Measurements from ENCODE around the gene EIF5AL1. TPM values are rescaled to one million over a fixed set of nuclear protein-coding genes. Genes with fewer than 3 reads are reported as not detected.
"Not testable (repeated sequence)": the region's sequence is repeated elsewhere in the genome, so short reads cannot be mapped to it uniquely, and the experiment has no call there.

The EIF5AL1 gene
- 1 to 10 TPM; 2.6 to 3.5 TPM for total RNA-seq

GRCh38 chr10:79511891-79512583 is at the start of gene EIF5AL1:
Gene EIF5AL1 (plus strand): TSS chr10:79512533. CDS start chr10:79512650, 117 bp downstream.
- H3K9me3 Mint-ChIP-seq; H3K4me3 Mint-ChIP-seq; intact Hi-C loops (cut with micrococcal nuclease); H3K4me1 Mint-ChIP-seq (ENCODE audit: low read depth); H3K27me3 Mint-ChIP-seq (ENCODE audit: low read depth); CTCF ChIA-PET; DNase-seq; H3K36me3 Mint-ChIP-seq (ENCODE audit: low read depth); H3K27ac Mint-ChIP-seq: not testable (repeated sequence)

DNA sequence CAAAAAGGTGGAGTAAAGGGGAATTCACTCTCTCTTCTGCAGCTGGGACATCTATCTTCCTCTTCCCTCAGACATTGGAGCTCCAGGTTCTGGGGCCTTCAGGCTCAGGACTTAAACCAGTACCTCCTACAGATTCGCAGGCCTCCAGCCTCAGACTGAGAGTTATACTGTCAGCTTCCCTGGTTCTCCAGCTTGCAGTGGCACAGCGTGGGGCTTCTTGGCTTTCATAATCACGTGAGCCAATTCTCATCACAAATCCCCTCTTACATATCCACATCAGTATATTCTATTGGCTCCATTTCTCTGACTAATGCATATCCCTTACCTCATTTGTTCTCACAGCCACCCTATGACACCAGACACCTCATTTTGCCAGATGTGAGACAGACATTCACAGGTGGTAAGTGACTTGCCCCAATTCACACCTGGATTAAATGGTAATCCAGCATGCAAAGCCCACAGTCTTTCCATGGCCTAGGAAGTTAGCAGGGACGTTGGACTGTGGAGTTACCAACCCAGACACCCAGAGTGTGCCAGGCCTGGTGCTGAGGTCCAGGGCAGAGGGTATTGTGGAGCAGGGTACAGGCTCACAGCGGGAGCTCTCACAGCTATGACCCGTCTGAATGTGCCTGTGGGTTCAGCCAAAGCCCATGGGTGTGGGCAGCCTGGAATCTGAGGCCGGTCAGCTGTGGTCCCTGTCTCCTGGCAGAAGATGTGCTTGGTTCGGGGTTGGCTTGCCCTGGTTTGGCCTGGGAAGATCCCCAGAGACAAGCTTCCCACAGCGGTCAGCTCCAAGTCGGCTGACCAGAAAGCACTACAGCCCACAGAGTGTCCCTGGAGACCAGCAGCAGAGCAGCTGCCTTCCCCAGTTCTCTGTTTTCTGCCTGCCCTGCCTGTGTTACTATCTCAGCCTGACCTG is 48.5 kb upstream of the EIF5AL1 start:
- no peaks in the 10 kb centered on the region for H3K36me3 Mint-ChIP-seq (ENCODE audit: low read depth)
- H3K4me1 Mint-ChIP-seq (ENCODE audit: low read depth): no peaks in the 10 kb centered on the region
- H3K4me3 Mint-ChIP-seq: no peak overlapping the region
- peaks cover 2% of the 10 kb centered on the region for H3K27me3 Mint-ChIP-seq (ENCODE audit: low read depth)
- H3K9me3 Mint-ChIP-seq: no peaks in the 10 kb centered on the region
- no peak overlapping the region for H3K27ac Mint-ChIP-seq
- no peak for DNase-seq
- CTCF ChIA-PET: interaction anchor here (5.3 kb wide), 1 partner anchor 90 kb away, joined by 35 read pairs; no protein-coding TSS in a partner anchor
- intact Hi-C loops (cut with micrococcal nuclease): loop anchor here (10.0 kb wide), 1 partner anchor 249 kb away; no protein-coding TSS in a partner anchor

DNA sequence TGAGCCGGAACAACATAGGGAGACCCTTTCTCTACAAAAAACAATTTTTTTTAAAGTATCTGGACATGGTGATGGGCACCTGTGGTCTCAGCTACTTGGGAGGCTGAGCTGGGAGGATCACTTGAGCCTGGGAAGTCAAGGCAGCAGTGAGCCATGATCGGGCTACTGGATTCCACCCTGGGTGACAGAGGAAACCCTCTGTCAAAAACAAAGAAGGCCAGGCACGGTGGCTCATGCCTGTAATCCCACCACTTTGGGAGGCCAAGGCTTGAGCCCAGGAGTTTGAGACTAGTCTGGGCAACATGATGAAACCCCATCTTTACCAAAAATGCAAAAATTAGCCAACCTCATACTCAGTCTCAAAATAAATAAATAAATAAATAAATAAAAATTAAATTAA is 47.0 kb upstream of the EIF5AL1 start:
- Mint-ChIP-seq H3K4me1 (ENCODE audit: low read depth) (no peaks in the 10 kb centered on the region), H3K36me3 (ENCODE audit: low read depth) (no peaks in the 10 kb centered on the region), H3K4me3 (no peak overlapping the region), H3K9me3 (no peaks in the 10 kb centered on the region), H3K27me3 (ENCODE audit: low read depth) (peaks cover 2% of the 10 kb centered on the region), H3K27ac (no peak overlapping the region)
- CTCF ChIA-PET: no interaction called here
- DNase-seq: no peak
- intact Hi-C loops (cut with micrococcal nuclease): loop anchor here (10.0 kb wide), 1 partner anchor 251 kb away; no protein-coding TSS in a partner anchor

DNA sequence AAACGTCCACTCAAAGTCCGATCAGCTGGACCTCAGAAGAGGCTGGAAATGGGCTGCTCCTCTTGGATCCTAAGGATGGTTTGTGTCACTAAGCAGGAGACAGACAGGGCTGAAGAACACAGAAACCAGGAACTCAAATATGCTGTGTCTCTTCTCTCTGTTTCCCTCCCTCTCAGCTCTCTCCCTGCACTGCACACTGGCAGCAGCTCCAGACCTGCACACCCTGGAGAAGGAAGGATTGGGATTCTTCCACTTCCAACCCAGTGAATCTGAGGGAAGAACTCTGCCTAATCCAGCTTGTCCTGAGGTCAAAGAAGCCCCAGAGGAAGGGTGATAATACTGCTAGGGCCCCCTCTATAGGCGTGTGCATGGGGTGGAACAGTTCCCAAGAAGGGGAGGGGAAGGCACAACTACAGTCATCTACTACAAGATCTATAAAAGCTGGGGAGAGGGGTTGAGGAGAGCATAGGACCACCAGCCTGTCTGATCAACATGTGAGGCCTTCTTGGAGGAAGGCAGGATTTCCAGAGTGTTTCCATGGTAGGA is 44.2 kb upstream of the EIF5AL1 start:
- Mint-ChIP-seq H3K4me3 (no peak overlapping the region), H3K36me3 (ENCODE audit: low read depth) (no peaks in the 10 kb centered on the region), H3K9me3 (no peaks in the 10 kb centered on the region), H3K27me3 (ENCODE audit: low read depth) (peaks cover 2% of the 10 kb centered on the region), H3K4me1 (ENCODE audit: low read depth) (no peaks in the 10 kb centered on the region), H3K27ac (no peak overlapping the region)
- CTCF ChIA-PET: interaction anchor here (0.6 to 4.7 kb wide), 26 partner anchors 9 to 677 kb away, joined by 3 to 58 read pairs (median 4); partner anchors contain the start of gene ZCCHC24
- DNase-seq: no peak
- intact Hi-C loops (cut with micrococcal nuclease): loop anchor here (10.0 kb wide), 1 partner anchor 253 kb away; no protein-coding TSS in a partner anchor

GRCh38 chr10:79468841-79469585 is 43.3 kb upstream of the EIF5AL1 start:
- intact Hi-C loops (cut with micrococcal nuclease): loop anchor here (10.0 kb wide), 1 partner anchor 254 kb away; no protein-coding TSS in a partner anchor
- Mint-ChIP-seq H3K27ac (no peak overlapping the region), H3K4me3 (no peak overlapping the region)

DNA sequence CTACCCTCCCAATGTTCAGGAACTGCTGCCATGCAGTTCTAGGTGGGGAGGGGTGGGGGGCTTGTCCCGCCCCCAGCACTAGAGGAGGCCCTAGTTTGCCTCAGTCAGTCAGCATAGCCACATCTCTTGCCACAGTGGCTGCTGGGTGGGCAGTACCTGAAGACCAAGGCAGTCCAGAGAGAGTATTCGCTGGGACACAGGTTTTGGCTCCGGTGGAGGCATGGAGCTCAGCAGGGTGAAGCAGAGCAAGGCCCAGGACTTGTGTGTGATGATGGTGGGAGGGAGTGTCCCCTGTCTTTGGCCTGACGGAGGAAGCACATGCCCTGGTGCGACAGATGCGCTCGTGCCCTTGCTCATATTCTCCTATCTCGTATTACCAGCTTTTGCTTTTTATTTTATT is 42.2 kb upstream of the EIF5AL1 start:
- intact Hi-C loops (cut with micrococcal nuclease): no loop called here
- DNase-seq: no peak
- Mint-ChIP-seq H3K4me3 (no peak overlapping the region), H3K36me3 (ENCODE audit: low read depth) (no peaks in the 10 kb centered on the region), H3K27ac (no peak overlapping the region), H3K9me3 (no peaks in the 10 kb centered on the region), H3K27me3 (ENCODE audit: low read depth) (peaks cover 2% of the 10 kb centered on the region), H3K4me1 (ENCODE audit: low read depth) (no peaks in the 10 kb centered on the region)
- CTCF ChIA-PET: interaction anchor here (1.0 to 4.7 kb wide), 3 partner anchors 15 to 267 kb away, joined by 3 to 58 read pairs (median 5); no protein-coding TSS in a partner anchor

More at GRCh38 chr10:79468841-79469585, 43.3 kb upstream of the EIF5AL1 start:
- Mint-ChIP-seq H3K27me3 (ENCODE audit: low read depth) (peaks cover 4% of the 10 kb centered on the region), H3K9me3 (no peaks in the 10 kb centered on the region), H3K4me1 (ENCODE audit: low read depth) (no peaks in the 10 kb centered on the region), H3K36me3 (ENCODE audit: low read depth) (no peaks in the 10 kb centered on the region)
- no peak for DNase-seq
- CTCF ChIA-PET: interaction anchor here (0.7 to 4.7 kb wide), 11 partner anchors 8 to 675 kb away, joined by 3 to 58 read pairs (median 4); no protein-coding TSS in a partner anchor

DNA sequence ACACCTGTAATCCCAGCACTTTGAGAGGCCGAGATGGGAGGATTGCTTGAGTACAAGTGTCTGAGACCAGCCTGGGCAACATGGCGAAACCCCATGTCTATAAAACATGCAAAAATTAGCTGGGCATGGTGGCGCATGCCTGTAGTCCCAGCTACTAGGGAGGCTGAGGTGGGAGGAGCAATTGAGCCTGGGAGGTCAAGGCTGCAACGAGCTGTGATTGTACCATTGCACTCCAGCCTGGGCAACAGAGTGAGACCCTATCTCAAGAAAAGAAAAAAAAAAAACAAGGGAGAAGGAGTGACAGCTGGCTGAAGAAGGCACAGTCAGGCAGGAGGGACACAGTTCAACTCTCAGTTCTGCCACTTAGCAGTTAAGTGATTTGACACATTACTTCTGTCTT is 40.6 kb upstream of the EIF5AL1 start:
- CTCF ChIA-PET: interaction anchor here (0.7 to 1.7 kb wide), 3 partner anchors 71 to 99 kb away, joined by 3 to 4 read pairs (median 4); no protein-coding TSS in a partner anchor
- Mint-ChIP-seq H3K27ac (no peak overlapping the region), H3K4me1 (ENCODE audit: low read depth) (no peaks in the 10 kb centered on the region), H3K27me3 (ENCODE audit: low read depth) (peaks cover 2% of the 10 kb centered on the region), H3K4me3 (no peak overlapping the region), H3K36me3 (ENCODE audit: low read depth) (no peaks in the 10 kb centered on the region), H3K9me3 (no peaks in the 10 kb centered on the region)
- DNase-seq: no peak
- intact Hi-C loops (cut with micrococcal nuclease): no loop called here

GRCh38 chr10:79472449-79472848 is 39.9 kb upstream of the EIF5AL1 start:
- intact Hi-C loops (cut with micrococcal nuclease): no loop called here
- DNase-seq: no peak
- CTCF ChIA-PET: interaction anchor here (1.7 kb wide), 1 partner anchor 71 kb away, joined by 3 read pairs; no protein-coding TSS in a partner anchor

GRCh38 chr10:79472951-79473350 is 39.4 kb upstream of the EIF5AL1 start:
- Mint-ChIP-seq H3K9me3 (no peaks in the 10 kb centered on the region), H3K36me3 (ENCODE audit: low read depth) (no peaks in the 10 kb centered on the region), H3K27me3 (ENCODE audit: low read depth) (peaks cover 2% of the 10 kb centered on the region), H3K4me3 (no peak overlapping the region), H3K27ac (no peak overlapping the region), H3K4me1 (ENCODE audit: low read depth) (no peaks in the 10 kb centered on the region)
- CTCF ChIA-PET: interaction anchor here (1.7 kb wide), 1 partner anchor 72 kb away, joined by 3 read pairs; no protein-coding TSS in a partner anchor
- DNase-seq: no peak
- intact Hi-C loops (cut with micrococcal nuclease): no loop called here

More at GRCh38 chr10:79472449-79472848, 39.9 kb upstream of the EIF5AL1 start:
- Mint-ChIP-seq H3K36me3 (ENCODE audit: low read depth) (no peaks in the 10 kb centered on the region), H3K4me1 (ENCODE audit: low read depth) (no peaks in the 10 kb centered on the region), H3K9me3 (no peaks in the 10 kb centered on the region), H3K4me3 (no peak overlapping the region), H3K27ac (no peak overlapping the region), H3K27me3 (ENCODE audit: low read depth) (peaks cover 2% of the 10 kb centered on the region)

DNA sequence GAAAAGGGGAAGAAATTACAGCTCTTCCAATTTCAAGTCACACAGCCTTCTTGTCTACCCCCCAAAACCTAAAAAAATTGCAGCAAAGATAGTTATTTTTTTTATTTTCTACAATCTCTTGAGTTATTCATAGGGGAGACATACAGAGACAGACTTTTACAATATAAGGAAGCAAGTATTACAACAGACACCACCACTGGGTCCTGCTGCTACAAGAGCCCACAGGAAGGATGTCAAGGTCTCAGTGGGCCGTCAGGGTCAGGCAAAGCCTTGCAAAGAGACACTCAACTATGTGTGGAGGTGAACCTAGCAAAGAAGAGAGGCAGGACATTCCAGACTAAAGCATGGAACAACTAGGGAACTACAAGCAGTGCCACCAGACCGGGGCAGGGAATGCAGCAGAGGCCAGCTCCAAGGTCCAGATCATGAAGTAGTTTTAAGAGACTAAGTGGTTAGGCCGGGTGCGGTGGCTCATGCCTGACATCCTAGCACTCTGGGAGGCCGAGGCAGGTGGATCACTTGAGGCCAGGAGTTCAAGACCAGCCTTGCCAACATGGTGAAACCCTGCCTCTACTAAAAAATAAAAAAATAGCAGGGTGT is 38.7 kb upstream of the EIF5AL1 start:
- Mint-ChIP-seq H3K27ac (no peak overlapping the region), H3K4me3 (no peak overlapping the region), H3K9me3 (no peaks in the 10 kb centered on the region), H3K4me1 (ENCODE audit: low read depth) (no peaks in the 10 kb centered on the region), H3K36me3 (ENCODE audit: low read depth) (no peaks in the 10 kb centered on the region), H3K27me3 (ENCODE audit: low read depth) (peaks cover 2% of the 10 kb centered on the region)
- CTCF ChIA-PET: interaction anchor here (0.6 kb wide), 1 partner anchor 34 kb away, joined by 3 read pairs; no protein-coding TSS in a partner anchor
- intact Hi-C loops (cut with micrococcal nuclease): no loop called here
- no peak for DNase-seq

DNA sequence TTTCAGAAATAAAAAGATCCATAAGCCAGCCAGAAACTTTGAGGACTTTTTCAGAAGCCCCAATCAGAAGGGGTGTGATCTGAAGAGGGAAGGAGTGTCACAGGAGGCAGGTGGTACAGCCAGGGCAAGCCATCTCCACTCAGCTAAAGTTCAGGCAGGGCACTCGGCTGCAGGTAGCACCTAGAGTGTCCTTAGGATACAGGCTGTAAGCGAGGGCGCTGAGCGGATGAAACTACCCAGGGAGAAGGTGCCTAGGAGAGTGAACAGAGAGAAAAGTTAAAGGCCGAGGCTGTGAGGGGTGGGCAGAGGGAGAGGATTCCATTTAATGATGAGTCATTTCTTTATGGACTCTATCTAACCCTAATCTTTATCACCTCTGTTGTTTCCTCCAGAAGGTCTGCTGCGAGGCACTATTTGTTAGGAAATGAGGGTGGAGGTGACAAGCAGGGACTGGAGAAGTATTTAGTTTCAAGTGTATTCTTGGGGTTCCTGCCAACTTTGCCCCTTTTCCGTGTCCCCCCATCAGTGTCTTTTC is 37.1 kb upstream of the EIF5AL1 start:
- Mint-ChIP-seq H3K4me3 (no peak overlapping the region), H3K9me3 (no peaks in the 10 kb centered on the region), H3K4me1 (ENCODE audit: low read depth) (no peaks in the 10 kb centered on the region), H3K27me3 (ENCODE audit: low read depth) (peaks cover 2% of the 10 kb centered on the region), H3K36me3 (ENCODE audit: low read depth) (no peaks in the 10 kb centered on the region), H3K27ac (no peak overlapping the region)
- CTCF ChIA-PET: interaction anchor here (0.8 kb wide), 1 partner anchor 14 kb away, joined by 4 read pairs; no protein-coding TSS in a partner anchor
- no peak for DNase-seq
- intact Hi-C loops (cut with micrococcal nuclease): no loop called here
